Measurements from ENCODE around the gene SHANK3. TPM values are rescaled to one million over a fixed set of nuclear protein-coding genes. Genes with fewer than 3 reads are reported as not detected.
"Not testable (repeated sequence)": the region's sequence is repeated elsewhere in the genome, so short reads cannot be mapped to it uniquely, and the experiment has no call there.

Gene SHANK3
- total RNA-seq, 1 experiment from 2014 or later, result 0.12 TPM

DNA sequence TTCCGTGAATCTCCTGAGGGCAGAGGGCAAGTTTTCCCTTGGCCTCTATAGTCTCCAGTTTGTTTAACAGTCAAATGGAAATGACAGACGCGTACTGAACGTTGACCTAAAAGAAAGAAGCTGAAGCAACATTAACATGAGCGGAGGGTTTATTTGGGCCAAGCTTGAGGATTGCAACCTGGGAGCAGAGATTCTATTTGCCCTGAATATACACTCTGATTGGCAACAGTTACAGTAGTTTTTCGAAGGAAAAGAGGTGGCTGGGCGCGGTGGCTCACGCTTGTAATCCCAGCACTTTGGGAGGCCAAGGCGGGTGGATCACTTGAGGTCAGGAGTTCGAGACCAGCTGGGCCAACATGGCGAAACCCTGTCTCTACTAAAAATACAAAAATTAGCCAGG is 32.3 kb upstream of the SHANK3 start:
- peaks cover 11% of the 10 kb centered on the region; the same call in 1 of the 2 replicates for H3K27me3 ChIP-seq
- H3K9me3 ChIP-seq (replicated peaks); H3K36me3 ChIP-seq; DNase-seq; H3K4me1 ChIP-seq; H3K4me3 ChIP-seq; H3K27ac ChIP-seq: not testable (repeated sequence)

DNA sequence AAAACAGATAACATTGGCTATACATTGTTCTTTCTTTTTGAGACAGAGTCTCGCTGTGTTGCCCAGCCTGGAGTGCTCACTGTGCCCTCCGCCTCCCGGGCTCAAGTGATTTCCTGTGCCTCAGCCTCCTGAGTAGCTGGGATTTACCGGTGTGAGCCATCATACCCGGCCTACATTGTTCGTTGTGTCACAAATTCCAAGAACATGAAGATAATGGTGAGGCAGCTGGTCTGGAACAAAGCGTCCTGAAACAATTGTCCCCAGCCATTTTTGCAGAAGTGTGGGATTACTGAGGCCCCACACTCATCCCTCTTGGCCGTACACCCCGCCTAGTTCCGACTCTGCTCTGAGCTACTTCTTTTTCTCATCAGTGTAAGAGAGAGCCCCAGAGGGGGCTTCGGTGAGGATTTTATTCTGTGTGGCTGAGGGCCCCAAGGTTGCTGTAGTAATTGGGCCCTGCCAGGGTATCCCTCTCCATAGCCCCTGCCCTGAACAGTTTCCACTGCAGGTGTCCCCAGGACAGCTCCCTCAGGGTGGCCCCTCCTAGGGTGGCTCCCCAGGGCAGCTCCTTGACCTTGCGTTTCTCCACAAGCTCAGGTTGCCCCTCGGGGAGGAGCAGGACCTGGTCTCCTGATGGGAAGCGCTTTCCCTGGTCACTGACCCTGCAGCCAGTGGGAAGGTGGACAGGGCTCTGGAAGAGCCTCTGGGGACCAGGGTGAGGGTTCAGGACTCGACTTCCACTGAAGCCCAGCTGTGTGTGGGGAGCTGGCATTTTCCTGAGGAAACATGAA is 31.6 kb upstream of the SHANK3 start:
- DNase-seq, result no peak
- H3K36me3 ChIP-seq, result no peaks in the 10 kb centered on the region
- peaks cover 15% of the 10 kb centered on the region; the same call in 1 of the 2 replicates for H3K27me3 ChIP-seq
- no peak overlapping the region for H3K4me3 ChIP-seq
- H3K4me1 ChIP-seq, result peaks cover 5% of the 10 kb centered on the region
- H3K9me3 ChIP-seq (replicated peaks), result 0 out of 2 replicates have a peak, but pooled peaks cover 4% of the 10 kb centered on the region
- no peak overlapping the region for H3K27ac ChIP-seq

DNA sequence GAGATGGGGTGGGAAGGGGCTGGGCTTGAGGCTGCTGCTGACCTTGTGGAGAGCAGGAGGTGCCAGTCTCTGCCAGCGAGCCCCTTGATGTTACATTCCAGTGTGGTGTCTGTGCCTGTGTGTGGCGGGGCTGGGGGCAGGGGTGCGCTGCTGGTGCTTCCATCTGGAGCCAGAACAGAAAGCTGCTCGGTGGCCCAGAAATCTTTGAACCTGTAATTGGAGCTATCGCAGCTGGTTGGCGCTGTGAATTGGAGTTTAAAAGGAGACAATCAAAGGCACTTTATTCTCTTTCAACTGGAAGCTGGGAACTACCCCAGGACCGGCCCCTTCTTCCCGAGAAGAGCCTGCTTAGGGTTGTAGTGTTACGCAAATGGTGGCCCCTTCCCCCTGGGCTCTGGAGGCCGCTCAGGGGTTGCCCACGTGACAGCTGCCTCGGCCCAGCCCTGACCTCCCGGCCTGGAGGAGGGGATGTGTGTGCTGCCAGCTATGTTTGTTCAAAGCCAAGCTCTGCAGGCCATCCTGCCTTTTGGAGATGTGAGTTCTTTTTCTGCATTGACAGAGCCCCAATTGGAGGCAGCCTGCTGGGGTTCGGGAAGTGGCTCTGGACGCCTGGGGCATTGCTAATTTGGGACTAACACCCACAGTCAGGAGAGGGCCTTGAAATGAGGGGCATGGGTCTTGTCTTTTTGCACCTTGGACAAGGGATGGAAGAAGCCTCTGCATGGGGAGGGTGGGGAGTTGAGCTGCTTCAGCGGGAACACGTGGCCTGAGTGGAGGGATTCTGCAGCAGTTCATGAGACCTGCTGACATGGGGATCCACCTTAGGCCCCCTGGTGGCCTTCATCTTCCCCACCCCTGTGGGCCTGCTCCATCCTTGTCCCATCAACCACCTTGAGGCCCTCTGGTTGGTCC is 30.7 kb upstream of the SHANK3 start:
- no peaks in the 10 kb centered on the region for H3K36me3 ChIP-seq
- H3K4me3 ChIP-seq, result no peak overlapping the region
- peaks cover 5% of the 10 kb centered on the region for H3K4me1 ChIP-seq
- H3K27ac ChIP-seq, result no peak overlapping the region
- 0 out of 2 replicates have a peak, but pooled peaks cover 4% of the 10 kb centered on the region for H3K9me3 ChIP-seq (replicated peaks)
- peaks cover 15% of the 10 kb centered on the region; the same call in 1 of the 2 replicates for H3K27me3 ChIP-seq
- DNase-seq, result peak in 1 of 2 experiments; percentile 61

DNA sequence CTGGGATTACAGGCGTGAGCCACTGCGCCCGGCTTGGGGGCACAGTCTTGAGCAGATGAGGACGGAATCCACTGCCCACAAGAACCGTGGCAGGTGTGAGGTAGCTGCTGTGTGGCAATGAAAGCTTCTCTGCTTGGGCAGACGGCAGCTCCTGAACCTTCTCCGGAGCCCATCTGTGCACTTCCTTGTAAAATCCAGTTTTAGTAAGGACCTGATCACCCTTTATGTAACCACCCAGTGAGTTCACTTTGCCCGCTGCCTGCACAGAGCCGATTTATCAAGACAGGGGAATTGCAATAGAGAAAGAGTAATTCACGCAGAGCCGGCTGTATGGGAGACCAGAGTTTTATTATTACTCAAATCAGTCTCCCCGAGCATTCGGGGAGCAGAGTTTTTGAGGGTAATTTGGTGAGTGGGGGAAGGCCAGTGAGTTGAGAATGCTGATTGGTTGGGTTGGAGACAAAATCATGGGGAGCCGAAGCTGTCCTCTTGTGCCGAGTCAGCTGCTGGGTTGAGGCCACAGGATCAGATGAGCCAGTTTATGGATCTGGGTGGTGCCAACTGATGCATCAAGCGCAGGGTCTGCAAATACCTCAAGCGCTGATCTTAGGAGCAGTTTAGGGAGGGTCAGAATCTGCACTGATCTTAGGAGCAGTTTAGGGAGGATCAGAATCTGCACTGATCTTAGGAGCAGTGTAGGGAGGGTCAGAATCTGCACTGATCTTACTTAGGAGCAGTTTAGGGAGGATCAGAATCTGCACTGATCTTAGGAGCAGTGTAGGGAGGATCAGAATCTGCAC is 29.4 kb upstream of the SHANK3 start:
- peaks cover 15% of the 10 kb centered on the region; the same call in 1 of the 2 replicates for H3K27me3 ChIP-seq
- H3K36me3 ChIP-seq; DNase-seq; H3K27ac ChIP-seq; H3K9me3 ChIP-seq (replicated peaks); H3K4me1 ChIP-seq; H3K4me3 ChIP-seq: not testable (repeated sequence)

DNA sequence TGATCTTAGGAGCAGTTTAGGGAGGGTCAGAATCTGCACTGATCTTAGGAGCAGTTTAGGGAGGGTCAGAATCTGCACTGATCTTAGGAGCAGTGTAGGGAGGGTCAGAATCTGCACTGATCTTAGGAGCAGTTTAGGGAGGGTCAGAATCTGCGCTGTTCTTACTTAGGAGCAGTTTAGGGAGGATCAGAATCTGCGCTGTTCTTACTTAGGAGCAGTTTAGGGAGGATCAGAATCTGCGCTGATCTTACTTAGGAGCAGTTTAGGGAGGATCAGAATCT is 28.9 kb upstream of the SHANK3 start:
- Histone ChIP-seq H3K27me3 (peaks cover 15% of the 10 kb centered on the region; the same call in 1 of the 2 replicates), H3K9me3 (replicated peaks) (peaks cover 14% of the 10 kb centered on the region)
- H3K4me1 ChIP-seq, DNase-seq, H3K4me3 ChIP-seq, H3K27ac ChIP-seq, H3K36me3 ChIP-seq: not testable (repeated sequence)

DNA sequence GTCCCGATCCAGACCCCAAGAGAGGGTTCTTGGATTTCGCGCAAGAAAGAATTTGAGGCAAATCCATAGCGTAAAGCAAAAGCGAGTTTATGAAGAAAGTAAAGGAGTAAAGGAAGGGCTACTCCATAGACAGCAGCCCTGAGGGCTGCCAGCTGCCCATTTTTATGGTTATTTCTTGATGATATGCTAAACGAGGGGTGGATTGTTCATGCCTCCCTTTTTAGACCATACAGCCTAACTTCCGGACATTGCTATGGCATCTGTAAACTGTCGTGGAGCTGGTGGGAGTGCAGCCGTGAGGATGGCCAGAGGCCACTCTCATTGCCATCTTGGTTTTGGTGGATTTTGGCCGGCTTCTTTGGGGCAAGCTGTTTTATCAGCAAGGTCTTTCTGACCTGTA is 19.4 kb upstream of the SHANK3 start:
- no peak for DNase-seq
- H3K36me3 ChIP-seq, result no peaks in the 10 kb centered on the region
- no peak overlapping the region for H3K4me3 ChIP-seq
- H3K4me1 ChIP-seq, result no peaks in the 10 kb centered on the region
- H3K27me3 ChIP-seq, result no peaks in the 10 kb centered on the region; the same call in 1 of the 2 replicates
- no peak overlapping the region for H3K27ac ChIP-seq
- peaks cover 12% of the 10 kb centered on the region; the same call in 1 of the 2 replicates for H3K9me3 ChIP-seq (replicated peaks)

DNA sequence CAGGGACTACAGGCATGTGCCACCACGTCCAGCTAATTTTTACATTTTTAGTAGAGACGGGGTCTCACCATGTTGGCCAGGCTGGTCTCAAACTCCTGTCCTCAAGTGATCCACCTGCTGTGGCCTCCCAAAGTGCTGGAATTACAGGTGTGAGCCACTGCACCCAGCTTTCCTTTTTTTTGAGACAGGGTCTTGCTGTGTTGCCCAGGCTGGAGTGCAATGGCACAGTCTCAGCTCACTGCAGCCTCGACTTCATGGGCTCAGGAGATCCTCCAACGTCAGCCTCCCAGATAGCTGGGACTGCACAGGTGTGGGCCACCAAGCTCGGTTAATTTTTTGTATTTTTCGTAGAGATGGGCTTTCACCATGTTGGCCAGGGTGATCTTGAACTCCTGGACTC is 18.0 kb upstream of the SHANK3 start:
- not testable (repeated sequence) for DNase-seq; H3K36me3 ChIP-seq; H3K4me1 ChIP-seq; H3K9me3 ChIP-seq (replicated peaks); H3K27ac ChIP-seq; H3K27me3 ChIP-seq; H3K4me3 ChIP-seq

DNA sequence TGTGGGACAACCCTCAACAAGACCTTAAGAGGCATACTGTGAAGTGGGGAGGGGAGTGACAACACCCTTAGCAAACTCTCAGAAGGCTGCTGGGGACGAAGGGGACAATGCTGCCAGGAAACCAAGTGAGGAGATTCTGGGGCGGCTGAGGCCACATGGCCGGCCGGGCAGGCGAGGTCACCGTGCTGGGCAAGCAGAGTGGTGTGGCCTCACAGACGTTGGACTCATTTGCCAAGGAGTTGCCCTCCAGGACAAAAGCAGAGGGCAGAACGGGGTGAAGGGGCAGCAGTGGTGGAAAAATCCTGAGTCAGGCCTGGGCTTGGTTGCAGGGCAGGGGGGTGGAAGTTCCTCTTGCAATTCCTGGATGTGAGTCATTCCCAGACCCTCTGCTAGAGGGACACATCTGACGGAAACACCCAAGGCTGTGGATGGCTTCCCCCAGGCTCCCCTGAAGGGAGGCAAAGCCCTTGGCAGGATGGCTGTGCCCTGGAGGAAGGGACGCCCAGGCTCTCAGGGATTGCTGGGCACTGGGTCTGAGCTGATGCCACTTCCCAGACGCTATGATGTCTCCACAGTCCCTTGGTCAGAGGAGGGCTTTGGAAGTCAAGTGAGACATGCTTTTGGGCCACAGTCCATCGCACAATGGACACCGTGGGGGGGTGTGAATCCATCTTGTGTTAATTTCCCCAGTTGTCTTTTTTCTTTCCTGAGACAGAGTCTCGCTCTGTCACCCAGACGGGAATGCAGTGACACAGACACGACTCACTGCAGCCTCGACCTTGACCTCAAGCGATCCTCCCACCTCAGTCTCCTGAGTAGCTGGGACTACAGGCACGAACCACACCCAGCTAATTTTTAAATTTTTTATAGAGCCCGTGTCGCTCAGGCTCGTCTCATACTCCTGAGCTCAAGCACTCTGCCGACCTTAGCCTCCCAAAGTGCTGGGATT is 16.2 kb upstream of the SHANK3 start:
- no peak for DNase-seq
- H3K36me3 ChIP-seq, result no peaks in the 10 kb centered on the region
- no peak overlapping the region for H3K4me3 ChIP-seq
- H3K27me3 ChIP-seq, result no peaks in the 10 kb centered on the region; the same call in 1 of the 2 replicates
- no peak overlapping the region for H3K27ac ChIP-seq
- H3K4me1 ChIP-seq, result no peaks in the 10 kb centered on the region
- H3K9me3 ChIP-seq (replicated peaks), result no peaks in the 10 kb centered on the region

DNA sequence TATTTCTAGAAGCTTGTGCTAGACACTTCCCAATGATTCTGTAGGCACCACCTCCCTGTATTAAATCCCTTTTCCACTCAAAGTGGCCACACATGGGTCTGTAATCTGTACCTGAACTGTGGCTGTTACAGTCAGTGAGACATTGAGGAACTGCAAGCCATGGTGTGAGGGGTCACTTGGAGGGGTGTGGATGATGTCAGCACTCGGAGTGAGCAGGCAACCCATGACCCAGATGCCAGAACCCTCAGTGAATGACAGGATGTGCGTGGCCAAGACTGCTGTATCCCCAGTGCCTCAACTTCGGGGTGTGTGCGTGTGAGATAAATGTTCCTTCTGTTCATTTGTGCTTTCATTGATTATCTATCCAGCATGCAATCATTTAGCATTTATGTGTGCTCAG is 14.7 kb upstream of the SHANK3 start:
- Histone ChIP-seq H3K9me3 (replicated peaks) (no peaks in the 10 kb centered on the region), H3K4me1 (no peaks in the 10 kb centered on the region), H3K27ac (no peak overlapping the region), H3K36me3 (no peaks in the 10 kb centered on the region), H3K27me3 (no peaks in the 10 kb centered on the region; the same call in 1 of the 2 replicates), H3K4me3 (no peak overlapping the region)
- DNase-seq, result no peak

DNA sequence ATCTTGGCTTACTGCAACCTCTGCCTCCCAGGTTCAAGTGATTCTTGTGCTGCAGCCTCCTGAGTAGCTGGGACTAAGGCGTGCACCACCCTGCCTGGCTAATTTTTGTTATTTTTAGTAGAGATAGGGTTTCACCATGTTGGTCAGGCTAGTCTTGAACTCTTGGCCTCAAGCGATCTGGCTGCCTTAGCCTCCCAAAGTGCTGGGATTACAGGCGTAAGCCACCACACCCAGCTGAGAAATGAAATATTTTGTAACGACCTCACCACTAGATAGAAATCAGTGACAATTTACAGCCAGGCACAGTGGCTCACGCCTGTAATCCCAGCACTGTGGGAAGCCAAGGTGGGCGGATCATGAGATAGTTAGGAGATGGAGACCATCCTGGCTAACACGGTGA is 12.9 kb upstream of the SHANK3 start:
- not testable (repeated sequence) for H3K4me1 ChIP-seq; DNase-seq; H3K36me3 ChIP-seq; H3K9me3 ChIP-seq (replicated peaks); H3K27ac ChIP-seq; H3K4me3 ChIP-seq; H3K27me3 ChIP-seq

DNA sequence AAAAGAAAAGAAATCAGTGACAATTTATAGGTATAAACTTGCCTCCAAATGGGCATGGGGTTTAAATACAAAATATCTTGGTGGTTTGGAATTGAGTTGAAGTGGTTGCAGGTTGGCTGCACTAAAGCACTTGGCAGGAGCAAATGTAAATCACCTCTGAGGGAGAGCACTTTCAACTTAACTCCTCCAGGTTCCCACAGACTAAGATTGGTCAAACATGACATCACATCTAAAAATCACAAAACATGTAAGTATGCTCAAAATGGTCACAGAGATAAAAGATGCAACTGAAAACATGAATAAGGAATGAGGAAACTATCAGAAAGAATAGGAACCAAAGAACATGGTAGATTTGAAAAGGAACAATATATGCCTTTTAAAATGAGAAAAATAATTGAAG is 12.3 kb upstream of the SHANK3 start:
- Histone ChIP-seq H3K4me3 (no peak overlapping the region), H3K27ac (no peak overlapping the region), H3K9me3 (replicated peaks) (no peaks in the 10 kb centered on the region), H3K4me1 (no peaks in the 10 kb centered on the region), H3K36me3 (no peaks in the 10 kb centered on the region), H3K27me3 (no peaks in the 10 kb centered on the region)
- no peak for DNase-seq

DNA sequence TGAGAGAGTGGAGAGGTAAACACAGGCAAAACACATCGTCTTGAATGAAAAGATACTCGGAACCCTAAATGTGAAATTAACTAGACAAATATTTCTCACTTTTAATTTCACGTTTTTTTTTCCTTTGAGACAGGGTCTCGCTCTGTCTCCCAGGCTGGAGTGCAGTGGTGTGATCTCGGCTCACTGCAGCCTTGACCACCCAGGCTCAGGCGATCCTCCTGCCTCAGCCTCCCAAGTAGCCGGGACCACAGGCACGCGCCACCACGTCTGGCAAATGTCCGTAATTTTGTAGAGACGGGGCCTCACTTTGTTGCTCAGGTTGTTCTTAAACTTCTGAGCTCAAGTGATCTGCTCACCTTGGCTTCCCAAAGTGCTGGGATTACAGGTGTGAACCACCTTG is 7.4 kb upstream of the SHANK3 start:
- no peaks in the 10 kb centered on the region for H3K9me3 ChIP-seq (replicated peaks)
- H3K4me3 ChIP-seq, result no peak overlapping the region
- no peaks in the 10 kb centered on the region for H3K4me1 ChIP-seq
- H3K27ac ChIP-seq, result no peak overlapping the region
- no peak for DNase-seq
- H3K36me3 ChIP-seq, result no peaks in the 10 kb centered on the region
- 0 out of 2 replicates have a peak, but pooled peaks cover 12% of the 10 kb centered on the region for H3K27me3 ChIP-seq

DNA sequence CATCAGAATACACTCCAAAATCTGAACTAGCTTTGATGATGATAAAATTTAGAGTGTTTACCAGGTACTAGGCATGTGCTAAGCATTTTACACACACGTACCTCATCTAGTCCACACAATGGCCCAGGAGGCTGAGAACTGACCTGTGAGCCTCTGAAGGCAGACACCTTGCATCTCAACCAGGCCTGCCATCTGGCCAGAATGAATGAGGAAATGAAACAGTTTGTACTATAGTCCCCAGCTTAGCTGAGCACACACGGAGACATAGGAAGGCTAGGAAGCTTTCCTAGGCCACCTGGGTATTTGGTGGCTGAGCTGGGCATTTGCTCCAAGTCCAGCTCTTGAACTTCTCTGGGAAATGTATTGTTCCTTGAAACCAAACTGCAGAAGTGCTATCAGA is 6.9 kb upstream of the SHANK3 start:
- DNase-seq, result no peak
- Histone ChIP-seq H3K27ac (no peak overlapping the region), H3K36me3 (no peaks in the 10 kb centered on the region), H3K9me3 (replicated peaks) (no peaks in the 10 kb centered on the region), H3K27me3 (0 out of 2 replicates have a peak, but pooled peaks cover 12% of the 10 kb centered on the region), H3K4me1 (no peaks in the 10 kb centered on the region), H3K4me3 (no peak overlapping the region)

DNA sequence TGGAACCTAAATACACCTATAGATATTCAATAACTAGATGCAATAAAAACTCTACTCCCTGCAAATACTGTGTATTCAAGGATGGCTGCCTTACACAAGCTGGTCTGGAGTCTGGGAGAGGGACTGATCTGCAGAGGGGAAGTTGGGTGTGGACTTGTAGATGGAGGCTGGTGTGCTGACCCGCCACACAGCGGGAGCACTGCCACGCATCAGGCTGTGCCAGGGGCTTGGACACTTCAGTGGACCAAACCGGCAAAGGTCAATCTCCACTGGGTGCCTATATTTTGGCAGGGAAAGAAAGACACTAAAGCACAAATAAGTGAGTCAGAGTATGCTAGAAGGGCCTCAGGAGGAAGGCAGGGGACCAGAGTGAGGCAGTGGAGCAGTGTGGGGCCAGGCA is 2.1 kb upstream of the SHANK3 start:
- Histone ChIP-seq H3K4me3 (no peak overlapping the region), H3K36me3 (no peaks in the 10 kb centered on the region), H3K4me1 (no peaks in the 10 kb centered on the region), H3K27me3 (0 out of 2 replicates have a peak, but pooled peaks cover 12% of the 10 kb centered on the region), H3K9me3 (replicated peaks) (no peaks in the 10 kb centered on the region), H3K27ac (no peak overlapping the region)
- DNase-seq, result no peak

Measured in SJCRH30 (cell line).